GM21367 (cell line): ENCODE data around the gene PARVG.
"Not testable (repeated sequence)": the region's sequence is repeated elsewhere in the genome, so short reads cannot be mapped to it uniquely, and the experiment has no call there.

Experiments
- ATAC-seq: cut with Tn5 transposase; IDR thresholded peaks from one replicate; pipeline ENCODE4 v1.9.1; 2021; ENCODE audit not compliant: unreplicated experiment

The PARVG gene

DNA sequence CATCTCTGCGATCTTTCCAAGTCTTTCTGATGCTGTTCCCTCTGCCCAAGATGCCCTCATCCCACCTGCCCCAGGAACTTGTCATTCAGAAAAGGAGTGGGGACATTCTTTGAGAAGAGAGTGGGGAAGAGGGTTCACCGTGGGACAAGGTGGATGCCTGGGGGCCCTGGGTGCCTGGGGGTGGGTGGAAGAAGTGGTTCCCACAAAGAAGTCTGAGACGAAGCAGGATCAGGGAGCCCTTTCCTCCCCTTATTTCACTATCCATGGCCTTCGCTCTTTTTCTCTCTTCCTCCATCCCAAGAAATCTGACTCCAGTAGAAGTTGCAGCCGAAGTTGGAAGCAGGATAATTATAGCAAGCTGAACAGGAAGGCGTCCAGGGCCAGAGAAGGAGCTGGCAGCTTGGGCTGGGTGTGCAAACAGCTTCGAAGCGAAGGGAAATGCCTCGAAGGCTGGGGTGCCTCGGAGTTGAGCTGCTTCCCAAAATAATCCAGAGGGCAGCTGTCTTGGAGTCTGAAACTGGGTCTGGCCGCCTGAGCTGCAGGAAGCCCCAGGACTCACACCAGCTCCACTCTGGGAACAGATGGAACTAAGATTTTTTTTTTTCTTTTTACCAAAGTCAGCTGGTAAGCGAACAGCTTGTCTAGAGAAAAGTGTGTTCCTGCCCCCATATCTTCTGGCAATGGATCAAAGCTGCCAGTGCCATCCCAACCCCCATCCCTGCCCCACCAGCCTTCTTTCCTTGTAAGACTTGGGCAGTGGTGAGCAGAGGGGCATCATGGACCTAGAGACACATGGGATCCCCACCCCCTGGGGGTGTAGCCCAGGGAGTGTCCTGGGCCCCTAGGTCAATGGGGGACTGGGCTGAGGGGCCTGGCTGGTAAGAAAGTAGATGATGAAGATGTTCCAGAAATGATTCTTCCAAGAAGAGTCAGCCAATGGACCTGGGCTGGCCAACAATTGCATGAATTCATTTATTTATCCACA, 31.5 kb downstream of the PARVG start:
- ATAC-seq: no peak

DNA sequence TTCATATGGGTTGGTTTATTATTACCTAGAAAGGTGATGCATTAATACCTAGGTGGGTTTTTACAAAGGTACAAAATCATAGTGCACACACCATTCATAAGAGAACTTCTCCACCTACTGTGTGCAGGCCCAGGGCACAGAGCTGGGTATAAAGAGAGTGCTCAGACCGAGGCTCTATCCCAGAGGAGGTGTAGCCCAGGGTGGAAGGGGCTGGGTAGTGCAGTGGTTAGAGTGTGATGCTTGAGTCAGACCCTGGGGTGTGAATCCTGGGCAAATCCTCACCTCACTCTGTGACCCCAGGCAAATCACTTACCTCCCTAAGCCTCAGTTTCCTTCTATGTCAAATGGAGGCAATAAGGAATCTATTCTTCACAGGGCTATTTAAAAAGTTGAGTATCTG, 32.2 kb downstream of the PARVG start:
- ATAC-seq: no peak

- ATAC-seq: no peak
Observed at GRCh38 chr22:44213489-44214043, 32.8 kb downstream of the PARVG start.

GRCh38 chr22:44214187-44214586, 33.5 kb downstream of the PARVG start:
- ATAC-seq: no peak

DNA sequence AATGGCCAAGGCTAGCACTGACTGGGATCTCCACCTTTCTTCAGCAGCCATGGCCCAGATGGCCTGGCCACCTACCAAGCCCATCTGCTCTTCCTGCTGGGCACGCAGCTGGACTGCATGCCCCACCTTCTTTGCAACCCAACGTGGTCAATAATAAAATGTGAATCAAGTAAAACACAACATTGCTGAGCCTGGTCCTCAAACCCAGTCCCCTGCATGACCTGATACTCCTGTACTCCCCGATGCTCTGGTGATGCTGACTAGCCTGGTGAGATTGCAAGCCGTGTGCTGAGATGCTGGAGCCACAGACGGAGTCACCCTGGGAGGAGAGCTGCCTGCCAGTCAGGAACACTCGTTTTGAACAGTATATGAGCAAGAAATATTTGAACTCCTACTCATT, 34.0 kb downstream of the PARVG start:
- no peak for ATAC-seq

DNA sequence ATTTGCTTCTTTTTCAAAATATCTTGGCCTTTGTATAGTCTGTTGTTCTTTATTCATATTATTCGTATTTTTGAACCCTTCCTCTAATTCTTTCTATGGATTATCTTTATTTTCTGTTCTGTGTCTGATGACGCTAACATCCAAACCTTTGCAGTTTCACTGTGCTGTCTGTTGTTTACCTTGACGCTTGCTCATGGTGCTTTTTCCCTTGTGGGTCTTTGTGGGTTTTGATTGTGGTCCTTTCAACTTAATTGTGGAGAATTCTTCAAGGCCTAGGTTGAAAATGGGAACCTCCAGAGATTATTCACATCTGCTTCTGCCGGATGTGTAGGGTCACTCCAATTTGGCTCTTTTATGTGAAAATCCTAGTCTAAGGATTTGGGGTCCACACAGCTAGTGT, 34.6 kb downstream of the PARVG start:
- no peak for ATAC-seq

- ATAC-seq: no peak
Observed at GRCh38 chr22:44217346-44217745, 36.6 kb downstream of the PARVG start.

DNA sequence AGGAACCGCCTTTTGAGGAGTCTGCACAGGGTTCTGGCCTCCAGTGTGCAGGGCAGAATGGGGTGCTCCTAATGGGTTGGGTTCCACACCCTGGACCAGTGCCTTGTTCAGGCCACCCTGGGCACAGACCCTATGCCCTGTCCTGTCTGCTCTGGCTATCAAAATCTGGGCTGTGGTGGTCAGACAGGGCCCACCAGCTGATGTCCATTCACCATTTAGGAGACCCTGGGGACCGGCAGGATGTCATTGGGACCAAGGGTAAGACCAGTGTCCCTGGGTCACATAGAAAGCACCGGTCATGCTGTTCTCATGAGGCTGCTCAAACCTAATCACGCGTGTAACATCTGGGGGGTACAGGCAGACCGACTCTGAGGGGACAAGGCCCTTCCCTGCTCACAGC, 37.3 kb downstream of the PARVG start:
- no peak for ATAC-seq

- no peak for ATAC-seq
Observed at GRCh38 chr22:44219101-44219870, 38.6 kb downstream of the PARVG start.

- no peak for ATAC-seq
Observed at GRCh38 chr22:44220727-44221680, 40.3 kb downstream of the PARVG start.

DNA sequence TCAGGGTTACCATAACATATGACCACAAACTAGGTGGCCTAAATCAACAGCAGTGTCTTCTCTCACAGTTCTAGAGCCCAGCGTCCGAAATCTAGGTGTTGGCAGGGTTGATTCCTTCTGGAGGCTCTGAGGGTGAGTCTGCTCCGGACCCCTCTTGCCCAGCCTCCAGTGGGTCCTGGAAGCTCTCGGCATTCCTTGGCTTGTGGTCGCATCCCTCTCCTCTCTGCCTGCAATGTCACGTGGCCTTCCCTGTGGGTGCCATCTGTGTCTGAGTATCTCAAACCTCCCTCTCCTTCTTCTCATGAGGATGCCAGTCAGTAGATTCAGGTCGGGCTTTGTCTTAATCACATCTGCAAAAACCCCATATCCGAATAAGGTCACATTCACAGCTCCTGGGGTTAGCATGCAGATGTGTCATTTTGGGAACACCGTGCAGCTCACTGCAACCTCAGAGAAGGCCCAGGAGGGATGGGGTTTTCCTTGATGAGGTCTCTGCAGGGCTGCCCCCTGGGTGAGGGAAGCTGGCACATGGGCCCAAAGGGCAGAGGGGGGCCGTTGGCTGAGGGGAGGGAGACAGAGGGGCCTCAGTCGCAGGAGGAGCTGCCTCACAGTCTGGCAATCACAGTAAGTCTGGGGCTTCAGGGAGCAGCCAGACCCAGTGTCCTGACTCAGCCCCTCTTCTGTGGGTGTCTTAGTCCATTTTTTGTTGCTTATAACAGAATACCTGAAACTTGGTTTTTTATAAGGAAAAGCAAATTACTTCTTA, 41.2 kb downstream of the PARVG start:
- ATAC-seq: no peak

DNA sequence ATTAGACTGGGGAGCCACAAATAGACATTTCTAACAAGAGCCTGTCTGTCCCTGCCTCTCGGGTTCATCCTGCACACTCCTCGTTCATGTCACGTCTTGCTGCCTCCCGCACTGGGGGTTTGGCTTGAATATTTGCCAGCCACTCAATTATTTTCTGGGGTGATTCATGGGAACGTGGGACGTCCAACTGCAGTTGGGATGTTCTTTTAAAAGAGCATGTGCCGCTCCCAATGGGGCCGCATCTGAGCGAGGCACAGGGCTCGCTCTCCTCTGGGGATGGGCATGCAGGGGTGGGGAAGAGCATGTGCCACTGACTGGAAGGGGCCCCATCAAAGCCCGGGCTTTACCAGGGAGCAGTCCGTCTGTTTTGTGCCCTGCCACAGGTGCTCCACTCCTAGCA, 43.4 kb downstream of the PARVG start:
- no peak for ATAC-seq

DNA sequence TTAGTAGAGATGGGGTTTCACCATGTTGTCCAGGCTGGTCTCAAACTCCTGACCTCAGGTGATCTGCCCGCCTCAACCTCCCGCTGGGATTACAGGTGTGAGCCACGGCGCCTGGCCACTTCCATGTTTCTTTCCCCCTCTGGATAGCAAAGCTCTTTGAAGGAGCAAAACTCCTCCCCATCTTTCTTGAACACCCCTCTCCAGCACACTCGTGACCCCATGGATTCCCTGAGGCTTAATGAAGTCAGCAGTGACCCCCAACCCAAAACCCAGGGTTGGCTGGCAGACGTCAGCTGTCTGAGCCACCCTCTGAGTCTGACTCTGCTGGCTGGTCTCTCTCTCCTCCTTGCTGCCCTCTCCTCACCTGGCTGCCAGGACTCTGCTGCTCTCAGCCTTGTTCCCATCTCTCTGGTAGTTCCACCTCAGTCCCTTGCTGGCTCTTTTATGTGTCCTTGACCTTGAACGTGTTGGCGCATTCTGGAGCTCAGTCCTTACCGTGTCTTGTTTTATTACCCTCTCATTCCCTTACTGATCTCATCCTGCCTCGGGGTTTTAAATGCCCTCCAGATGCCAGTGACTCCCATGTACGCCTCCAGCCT, 44.5 kb downstream of the PARVG start:
- ATAC-seq: no peak

DNA sequence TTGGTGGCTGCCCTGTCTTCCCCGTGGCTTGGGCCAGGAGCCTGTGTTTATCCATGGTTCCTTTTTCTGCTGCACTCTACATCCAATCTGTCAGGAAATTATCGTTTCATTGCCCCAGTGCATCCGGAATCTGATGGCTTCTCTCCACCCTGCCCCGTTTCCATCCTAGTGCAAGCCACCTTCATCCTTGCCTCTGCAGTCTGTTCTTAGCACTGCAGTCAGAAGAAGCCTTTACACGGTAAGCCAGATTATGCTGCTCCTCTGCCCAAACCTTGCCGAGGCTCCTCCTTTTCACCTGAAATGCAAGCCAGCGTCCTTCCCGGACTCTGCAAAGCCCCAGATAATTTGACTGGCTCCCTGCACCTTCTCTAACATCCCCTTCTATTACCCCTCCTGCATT, 45.1 kb downstream of the PARVG start:
- no peak for ATAC-seq

DNA sequence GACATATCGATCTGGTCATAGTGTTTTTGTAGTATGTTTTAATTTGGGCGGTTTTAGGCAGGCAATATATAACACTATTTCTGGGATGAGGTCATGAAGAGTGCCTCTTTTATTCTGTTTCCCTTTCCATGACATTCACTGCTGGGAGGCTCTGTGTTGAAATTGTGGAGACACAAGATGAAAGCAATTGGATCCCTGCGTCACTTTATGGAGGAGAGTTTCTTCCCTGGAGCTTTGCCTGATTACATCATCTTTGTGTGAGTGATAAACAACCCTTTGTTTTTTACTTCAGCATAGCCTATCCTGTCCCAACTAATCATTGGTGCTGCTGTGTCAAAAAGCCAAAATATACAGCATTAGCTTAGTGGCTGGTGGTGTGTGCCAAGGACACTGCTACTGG, 48.6 kb downstream of the PARVG start:
- ATAC-seq: no peak

DNA sequence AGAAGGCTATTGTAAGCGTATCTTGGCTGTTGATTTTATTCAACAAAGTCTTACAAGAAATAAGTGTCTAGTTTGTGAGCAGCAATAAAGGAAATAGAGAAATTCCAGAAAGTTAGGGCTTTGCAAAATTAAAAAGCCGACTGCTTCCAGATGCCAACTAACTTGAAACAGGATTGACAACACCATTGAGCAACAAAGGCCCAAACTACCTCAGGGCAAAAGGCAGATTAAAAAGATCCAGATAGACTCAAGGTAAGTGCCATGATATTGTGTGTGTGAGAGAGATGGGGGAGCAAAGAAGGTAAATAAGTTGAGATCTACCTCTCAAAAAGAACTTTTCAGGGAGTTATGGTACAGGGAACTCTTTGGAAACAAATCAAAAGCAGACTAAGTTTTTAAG, 49.1 kb downstream of the PARVG start:
- no peak for ATAC-seq

- ATAC-seq: no peak
Observed at GRCh38 chr22:44231233-44231632, 50.5 kb downstream of the PARVG start.

DNA sequence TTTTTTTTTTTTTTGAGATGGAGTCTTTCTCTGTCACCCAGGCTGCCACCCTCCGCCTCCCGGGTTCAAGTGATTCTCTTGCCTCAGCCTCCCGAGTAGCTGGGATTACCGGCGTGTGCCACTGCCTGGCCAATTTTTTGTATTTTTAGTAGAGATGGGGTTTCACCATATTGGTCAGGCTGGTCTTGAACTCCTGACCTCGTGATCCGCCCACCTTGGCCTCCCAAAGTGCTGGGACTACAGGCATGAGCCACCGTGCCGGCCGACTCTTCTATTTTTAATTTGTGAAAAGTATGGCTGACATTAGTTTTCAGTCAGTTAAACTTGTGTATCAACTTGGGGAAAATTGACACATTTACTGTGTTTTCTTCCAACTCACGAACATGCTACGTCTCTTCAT, 53.6 kb downstream of the PARVG start:
- ATAC-seq: not testable (repeated sequence)

GRCh38 chr22:44237290-44237689, 56.6 kb downstream of the PARVG start:
- no peak for ATAC-seq
